Esophagus muscularis mucosa (tissue), 3 donors: ENCODE measurements around the gene DNAH14.

Source experiments
- CTCF ChIP-seq, 3 experiments: fragments of 200-600 bp in 2 of 3; fragments of 450-650 bp in 1 of 3; sonication (generic) in 2 of 3; IDR thresholded peaks; one replicate each; pipeline ENCODE4 v1.5.1; 2017 to 2019; ENCODE audit warnings: antibody characterized with exemption in 3 of 3, mild to moderate bottlenecking in 2 of 3, moderate library complexity in 1 of 3
- EP300 ChIP-seq: sonication (generic); formaldehyde crosslinking; IDR thresholded peaks from one replicate; pipeline ENCODE4 v1.6.1; 2017; ENCODE audit warnings: antibody characterized with exemption

GRCh38 chr1:225329041-225329440 lies 399.6 kb downstream of the DNAH14 start:
- TF ChIP-seq CTCF (IDR thresholded peaks at IDR 0.05) (no peak), EP300 (no peak)
